Upper lobe of right lung (tissue), 1 donor: ENCODE measurements around the gene TMEM61. TPM values are rescaled to one million over a fixed set of nuclear protein-coding genes. Genes with fewer than 3 reads are reported as not detected.

Experiments
- ATAC-seq: fragments of 200-7000 bp; cut with Tn5 transposase; one replicate; pipeline ENCODE4 v1.9.1; 2020; ENCODE audit warnings: mild to moderate bottlenecking, moderate library complexity
- DNase-seq: peaks from one replicate; pipeline ENCODE4 v3.0.0-alpha.2; 2020
- H3K27ac ChIP-seq: fragments of 200-600 bp; one replicate; pipeline ENCODE4 v1.8.0; 2022
- H3K27me3 ChIP-seq: fragments of 200-600 bp; one replicate; pipeline ENCODE4 v1.8.0; 2022; ENCODE audit warnings: mild to moderate bottlenecking
- H3K36me3 ChIP-seq: fragments of 200-600 bp; one replicate; pipeline ENCODE4 v1.8.0; 2022
- H3K4me1 ChIP-seq: fragments of 200-600 bp; one replicate; pipeline ENCODE4 v1.8.0; 2022
- H3K4me3 ChIP-seq: fragments of 200-600 bp; one replicate; pipeline ENCODE4 v1.8.0; 2022; ENCODE audit warnings: mild to moderate bottlenecking
- H3K9me3 ChIP-seq: fragments of 200-600 bp; one replicate; pipeline ENCODE4 v1.8.0; 2022
- CTCF ChIP-seq: fragments of 200-600 bp; IDR thresholded peaks from one replicate; pipeline ENCODE4 v1.8.0; 2022; ENCODE audit warnings: antibody characterized with exemption
- intact Hi-C: fragments of 100-400 bp; cut with DNase I; formaldehyde crosslinking; loops from one replicate; pipeline ENCODE4 v1.11.0; 2022
- total RNA-seq: library from RNA; stranded (reverse); fragmentation: NEBNext Ultra II Directional; extraction: Animal tissue kit (Norgen Biotek cat#: 25700); gene quantifications from one replicate; pipeline ENCODE4 v1.2.1, GENCODE V29; 2021
- donor health status: DM: no; HTN: yes; CAD: no; lungs with severe emphysema.

TMEM61 gene
- total RNA-seq, 1 donor from 2014 or later: 2.3 TPM

GRCh38 chr1:55007625-55008024 is 27.2 kb downstream of the TMEM61 start:
- Histone ChIP-seq H3K27ac (no peak overlapping the region), H3K9me3 (no peaks in the 10 kb centered on the region), H3K27me3 (no peaks in the 10 kb centered on the region), H3K36me3 (no peaks in the 10 kb centered on the region), H3K4me3 (no peak overlapping the region), H3K4me1 (no peaks in the 10 kb centered on the region)
- DNase-seq: no peak
- ATAC-seq: no peak
- no peak for TF ChIP-seq CTCF
- intact Hi-C loops: no loop called here

DNA sequence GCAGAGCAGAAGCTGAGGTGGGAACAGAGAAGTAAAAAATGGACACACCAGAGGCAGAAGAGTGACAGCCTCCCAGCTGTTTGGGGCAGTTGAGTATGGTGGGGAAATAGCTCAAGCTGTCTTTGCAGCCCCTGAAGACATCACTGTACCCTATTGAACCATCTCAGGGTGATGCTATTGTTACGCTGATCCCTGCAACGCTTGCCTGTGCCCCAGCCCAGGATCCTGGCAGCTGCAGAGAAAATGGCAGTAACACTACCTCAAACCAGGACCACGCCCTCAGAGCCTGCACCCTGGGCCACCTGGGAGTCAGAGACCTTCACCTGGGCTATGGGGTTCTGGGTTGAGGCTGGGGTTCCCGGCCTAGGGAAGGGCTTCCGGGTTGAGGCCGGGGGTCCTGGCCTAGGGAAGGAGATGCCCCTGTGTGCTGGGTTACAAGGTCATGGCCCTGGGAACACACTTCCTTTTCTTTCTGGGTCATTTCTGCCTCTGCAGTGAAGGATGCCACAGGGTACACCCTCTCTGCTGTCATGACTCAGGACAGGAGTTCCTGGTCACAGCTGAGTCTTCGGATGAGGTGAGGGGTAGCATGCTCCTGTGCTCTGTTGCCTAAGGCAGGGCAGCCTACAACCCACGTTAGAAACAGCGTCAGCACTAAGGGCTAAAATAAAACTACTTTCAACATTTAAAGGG is 29.9 kb downstream of the TMEM61 start:
- no peak overlapping the region for H3K27ac ChIP-seq
- no peak overlapping the region for H3K4me3 ChIP-seq
- no peaks in the 10 kb centered on the region for H3K36me3 ChIP-seq
- intact Hi-C loops: no loop called here
- H3K4me1 ChIP-seq: no peaks in the 10 kb centered on the region
- no peaks in the 10 kb centered on the region for H3K27me3 ChIP-seq
- H3K9me3 ChIP-seq: no peaks in the 10 kb centered on the region
- DNase-seq (no peak), ATAC-seq (no peak)
- TF ChIP-seq CTCF: no peak

- intact Hi-C loops: no loop called here
- H3K27ac ChIP-seq: no peak overlapping the region
- no peak for ATAC-seq
These were observed 30.4 kb downstream of the TMEM61 start for GRCh38 chr1:55010887-55011217.

GRCh38 chr1:55012661-55013060 is 32.2 kb downstream of the TMEM61 start:
- no peak for TF ChIP-seq CTCF
- DNase-seq: no peak
- Histone ChIP-seq H3K27me3 (no peaks in the 10 kb centered on the region), H3K9me3 (no peaks in the 10 kb centered on the region), H3K27ac (no peak overlapping the region), H3K4me1 (no peaks in the 10 kb centered on the region), H3K36me3 (no peaks in the 10 kb centered on the region), H3K4me3 (no peak overlapping the region)
- intact Hi-C loops: no loop called here
- ATAC-seq: no peak

More at GRCh38 chr1:55010887-55011217, 30.4 kb downstream of the TMEM61 start:
- Histone ChIP-seq H3K4me3 (no peak overlapping the region), H3K36me3 (no peaks in the 10 kb centered on the region), H3K4me1 (no peaks in the 10 kb centered on the region), H3K9me3 (no peaks in the 10 kb centered on the region), H3K27me3 (no peaks in the 10 kb centered on the region)
- no peak for DNase-seq
- TF ChIP-seq CTCF: no peak

DNA sequence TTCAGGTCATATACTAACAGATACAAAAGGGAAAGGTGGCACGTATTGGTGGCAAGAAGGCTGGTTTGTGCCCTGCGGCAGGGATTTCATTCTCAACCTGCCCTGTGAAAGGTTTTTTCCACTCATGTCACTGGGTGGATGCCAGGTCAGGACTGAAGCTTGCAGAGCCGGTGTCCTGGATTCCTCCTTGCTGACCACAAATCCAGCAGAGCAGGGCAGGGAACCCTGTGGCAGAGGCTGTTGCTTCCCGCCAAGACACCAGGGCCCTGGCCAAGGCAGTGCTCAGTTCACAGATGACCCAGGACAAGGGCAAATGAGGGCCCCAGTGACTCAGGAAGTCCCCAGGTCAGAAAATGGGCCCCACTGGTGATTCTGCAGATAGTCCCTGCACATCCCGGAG is 34.7 kb downstream of the TMEM61 start:
- intact Hi-C loops: no loop called here
- TF ChIP-seq CTCF: no peak
- no peak for DNase-seq
- no peak for ATAC-seq
- H3K36me3 ChIP-seq: no peaks in the 10 kb centered on the region
- H3K4me3 ChIP-seq: no peak overlapping the region
- no peaks in the 10 kb centered on the region for H3K4me1 ChIP-seq
- H3K27me3 ChIP-seq: peaks cover 4% of the 10 kb centered on the region
- H3K27ac ChIP-seq: no peak overlapping the region
- no peaks in the 10 kb centered on the region for H3K9me3 ChIP-seq
